Nephron (organoid): ENCODE measurements around the gene HAPLN3.

Source experiments
- H3K27ac Mint-ChIP-seq, 3 experiments: 2 replicates each; pipeline ENCODE4 v1.8.0; 2020; ENCODE audit warnings: mixed read lengths in 3 of 3, mild to moderate bottlenecking in 2 of 3, moderate library complexity in 1 of 3
- H3K27me3 Mint-ChIP-seq: 2 replicates; pipeline ENCODE4 v1.8.0; 2021; ENCODE audit warnings: low read depth, mild to moderate bottlenecking, moderate library complexity, mixed read lengths
- H3K36me3 Mint-ChIP-seq: 2 replicates; pipeline ENCODE4 v1.8.0; 2020; ENCODE audit warnings: low read depth, mixed read lengths
- H3K4me1 Mint-ChIP-seq: 2 replicates; pipeline ENCODE4 v1.8.0; 2020; ENCODE audit warnings: mixed read lengths
- H3K4me3 Mint-ChIP-seq, 3 experiments: 2 replicates each; pipeline ENCODE4 v1.8.0; 2020; ENCODE audit warnings: mild to moderate bottlenecking in 3 of 3, mixed read lengths in 3 of 3, moderate library complexity in 2 of 3
- H3K9me3 Mint-ChIP-seq: 2 replicates; pipeline ENCODE4 v1.8.0; 2020; ENCODE audit warnings: mixed read lengths
- CTCF ChIP-seq, 3 experiments: fragments of 200-600 bp; sonication (generic); IDR thresholded peaks; one replicate each; pipeline ENCODE4 v1.5.0; 2021; ENCODE audit warnings: antibody characterized with exemption in 3 of 3; ENCODE audit not compliant: unreplicated experiment in 3 of 3

Gene HAPLN3

GRCh38 chr15:88833731-88834100 is 61.6 kb downstream of the HAPLN3 start:
- no peaks in the 10 kb centered on the region for H3K27me3 Mint-ChIP-seq
- TF ChIP-seq CTCF (IDR thresholded peaks at IDR 0.05; ENCODE audit: unreplicated experiment in 3 of 3), result no peak
- H3K27ac Mint-ChIP-seq, result peak overlapping the region; percentile 39 to 67 (median 62)
- H3K4me3 Mint-ChIP-seq, result no peak overlapping the region
- no peaks in the 10 kb centered on the region for H3K36me3 Mint-ChIP-seq
- peaks cover 24% of the 10 kb centered on the region for H3K4me1 Mint-ChIP-seq
- H3K9me3 Mint-ChIP-seq, result no peaks in the 10 kb centered on the region

- Mint-ChIP-seq H3K4me1 (peaks cover 24% of the 10 kb centered on the region), H3K9me3 (no peaks in the 10 kb centered on the region), H3K36me3 (no peaks in the 10 kb centered on the region), H3K27me3 (no peaks in the 10 kb centered on the region), H3K4me3 (no peak overlapping the region), H3K27ac (peak overlapping the region; percentile 34 to 49 (median 39))
- TF ChIP-seq CTCF (IDR thresholded peaks at IDR 0.05; ENCODE audit: unreplicated experiment in 3 of 3), result no peak
Observed at GRCh38 chr15:88832820-88833730, 62.3 kb downstream of the HAPLN3 start.

- no peak for TF ChIP-seq CTCF (IDR thresholded peaks at IDR 0.05; ENCODE audit: unreplicated experiment in 3 of 3)
- H3K4me1 Mint-ChIP-seq, result peaks cover 24% of the 10 kb centered on the region
- no peak overlapping the region for H3K4me3 Mint-ChIP-seq
- H3K36me3 Mint-ChIP-seq, result no peaks in the 10 kb centered on the region
- H3K27me3 Mint-ChIP-seq, result no peaks in the 10 kb centered on the region
- no peaks in the 10 kb centered on the region for H3K9me3 Mint-ChIP-seq
- no peak overlapping the region for H3K27ac Mint-ChIP-seq
Observed at GRCh38 chr15:88830016-88830415, 65.3 kb downstream of the HAPLN3 start.

GRCh38 chr15:88828791-88829190 is 66.6 kb downstream of the HAPLN3 start:
- Mint-ChIP-seq H3K4me1 (peaks cover 20% of the 10 kb centered on the region), H3K9me3 (no peaks in the 10 kb centered on the region), H3K36me3 (no peaks in the 10 kb centered on the region), H3K4me3 (no peak overlapping the region), H3K27me3 (no peaks in the 10 kb centered on the region), H3K27ac (no peak overlapping the region)
- TF ChIP-seq CTCF (IDR thresholded peaks at IDR 0.05; ENCODE audit: unreplicated experiment in 3 of 3), result no peak
